ENCODE data around the gene C12orf56.

C12orf56 gene

GRCh38 chr12:64390275-64390851 lies at the start of gene C12orf56:
TSS of gene C12orf56 (minus strand) at chr12:64390758. CDS start at chr12:64390565, 193 bp downstream.
- no peak for DNase-seq (ENCODE audit: low read depth in 2 of 2)

- no peak for DNase-seq (ENCODE audit: low read depth in 2 of 2)
Observed at GRCh38 chr12:64440100-64440499, 49.5 kb upstream of the C12orf56 start.

- DNase-seq (ENCODE audit: low read depth in 2 of 2) = no peak
Observed at GRCh38 chr12:64433915-64434314, 43.4 kb upstream of the C12orf56 start.

GRCh38 chr12:64431791-64432190 lies 41.2 kb upstream of the C12orf56 start:
- DNase-seq (ENCODE audit: low read depth in 2 of 2) = no peak

- DNase-seq (ENCODE audit: low read depth in 2 of 2) = no peak
Observed at GRCh38 chr12:64430886-64431285, 40.3 kb upstream of the C12orf56 start.

- no peak for DNase-seq (ENCODE audit: low read depth in 2 of 2)
Observed at GRCh38 chr12:64428956-64429355, 38.4 kb upstream of the C12orf56 start.

- no peak for DNase-seq (ENCODE audit: low read depth in 2 of 2)
Observed at GRCh38 chr12:64427988-64428387, 37.4 kb upstream of the C12orf56 start.

GRCh38 chr12:64419696-64420095 lies 29.1 kb upstream of the C12orf56 start:
- DNase-seq (ENCODE audit: low read depth in 2 of 2) = no peak

- no peak for DNase-seq (ENCODE audit: low read depth in 2 of 2)
Observed at GRCh38 chr12:64418209-64418608, 27.7 kb upstream of the C12orf56 start.

- no peak for DNase-seq (ENCODE audit: low read depth in 2 of 2)
Observed at GRCh38 chr12:64413884-64414283, 23.3 kb upstream of the C12orf56 start.

- no peak for DNase-seq (ENCODE audit: low read depth in 2 of 2)
Observed at GRCh38 chr12:64412459-64412858, 21.9 kb upstream of the C12orf56 start.

GRCh38 chr12:64411427-64411826 lies 20.9 kb upstream of the C12orf56 start:
- no peak for DNase-seq (ENCODE audit: low read depth in 2 of 2)

GRCh38 chr12:64407342-64408223 lies 17.0 kb upstream of the C12orf56 start:
- no peak for DNase-seq (ENCODE audit: low read depth in 2 of 2)

GRCh38 chr12:64404470-64405256 lies 14.1 kb upstream of the C12orf56 start:
- peak; percentile 57 to 69 for DNase-seq (ENCODE audit: low read depth in 2 of 2)

- DNase-seq (ENCODE audit: low read depth in 2 of 2) = peak; percentile 88
Observed at GRCh38 chr12:64403707-64404469, 13.3 kb upstream of the C12orf56 start, which contains the start of gene XPOT. TSS of gene XPOT (plus strand) at chr12:64404392. CDS start at chr12:64410036, 5,644 bp downstream.

- no peak for DNase-seq (ENCODE audit: low read depth in 2 of 2)
Observed at GRCh38 chr12:64402181-64402580, 11.6 kb upstream of the C12orf56 start.

- no peak for DNase-seq (ENCODE audit: low read depth in 2 of 2)
Observed at GRCh38 chr12:64400041-64400440, 9.5 kb upstream of the C12orf56 start.

GRCh38 chr12:64395739-64396138 lies 5.2 kb upstream of the C12orf56 start:
- no peak for DNase-seq (ENCODE audit: low read depth in 2 of 2)

GRCh38 chr12:64392221-64392620 lies 1.7 kb upstream of the C12orf56 start:
- DNase-seq (ENCODE audit: low read depth in 2 of 2) = no peak

GRCh38 chr12:64389154-64389553 lies 1.4 kb downstream of the C12orf56 start:
- no peak for DNase-seq (ENCODE audit: low read depth in 2 of 2)

GRCh38 chr12:64387197-64387816 lies 3.3 kb downstream of the C12orf56 start:
- no peak for DNase-seq (ENCODE audit: low read depth in 2 of 2)

Measured in stimulated activated CD4-positive, alpha-beta T cell treated with anti-CD3 and anti-CD28 coated beads, Interleukin-1b, Interleukin-23, amount 100 ng/mL, for 4 hours (primary cell).